Suprapubic skin (tissue), 4 donors: Measurements from ENCODE around the gene SIN3A.

Source experiments
- CTCF ChIP-seq, 2 donors: fragments of 200-600 bp in 1 of 2; fragments of 450-650 bp in 1 of 2; sonication (generic) in 1 of 2; IDR thresholded peaks; one replicate each; pipeline ENCODE4 v1.5.1; 2016 to 2019; ENCODE audit warnings: antibody characterized with exemption in 2 of 2, mild to moderate bottlenecking in 1 of 2, moderate library complexity in 1 of 2
- EP300 ChIP-seq: sonication (generic); formaldehyde crosslinking; IDR thresholded peaks from one replicate; pipeline ENCODE4 v1.6.1; 2017; ENCODE audit warnings: antibody characterized with exemption
- POLR2AphosphoS5 ChIP-seq, 3 donors: sonication (generic); formaldehyde crosslinking; IDR thresholded peaks; one replicate each; pipeline ENCODE4 v1.6.1; 2017; ENCODE audit warnings: antibody characterized with exemption in 3 of 3

GRCh38 chr15:75352186-75353080, 99.1 kb downstream of the SIN3A start:
- no peak for TF ChIP-seq CTCF (IDR thresholded peaks at IDR 0.05)
- TF ChIP-seq POLR2AphosphoS5 (IDR thresholded peaks at IDR 0.05) = no peak
- no peak for TF ChIP-seq EP300
